ENCODE data around the gene ZNF771. TPM values are rescaled to one million over a fixed set of nuclear protein-coding genes. Genes with fewer than 3 reads are reported as not detected.

Gene ZNF771
- total and polyA plus RNA-seq, 2 donors (not counting 3 experiments of a cell fraction or from before 2014, with no cell fraction given) = 11.7 to 16.8 TPM

DNA sequence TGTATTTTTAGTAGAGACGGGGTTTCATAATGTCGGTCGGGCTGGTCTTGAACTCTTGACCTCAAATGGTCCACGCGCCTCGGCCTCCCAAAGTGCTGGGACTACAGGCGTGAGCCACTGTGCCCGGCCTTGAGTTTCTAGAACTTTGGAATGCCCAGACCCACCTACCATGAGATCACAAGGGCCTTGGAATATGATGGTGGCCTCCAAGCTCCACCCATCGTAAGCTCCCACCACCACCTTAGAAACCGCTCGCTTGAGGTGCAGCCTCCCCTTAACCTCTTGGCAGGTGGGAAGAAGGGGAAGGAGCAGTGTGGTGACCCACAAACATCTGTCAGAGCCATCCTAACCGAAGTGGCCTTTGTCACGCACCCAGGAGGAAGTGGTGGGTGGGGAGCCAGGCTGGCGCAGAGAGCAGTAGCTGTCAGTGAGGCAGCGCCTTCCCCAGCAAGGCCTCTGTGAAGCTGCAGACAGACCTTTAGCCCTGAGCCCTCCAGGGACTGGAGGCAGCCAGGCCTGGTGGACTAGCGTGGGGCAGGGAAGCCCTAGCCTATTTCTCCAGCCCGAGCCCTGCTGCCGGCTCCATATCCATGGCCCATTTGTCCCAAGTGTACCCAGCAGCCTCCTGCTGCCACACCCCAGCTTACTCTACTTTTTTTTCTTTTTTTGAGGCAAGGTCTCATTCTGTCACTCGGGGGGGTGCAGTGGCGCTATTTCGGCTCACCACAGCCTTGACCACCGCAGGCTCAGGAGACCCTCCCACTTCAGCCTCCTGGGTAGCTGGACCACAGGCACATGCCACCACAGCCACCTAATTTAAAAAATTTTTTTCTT lies 51.4 kb downstream of the ZNF771 start:
- no peak for TF ChIP-seq EZH2 (IDR thresholded peaks at IDR 0.05; ENCODE audit: borderline replicate concordance, low read depth, low read length, severe bottlenecking)
- no peak for TF ChIP-seq FOS (IDR thresholded peaks at IDR 0.05; ENCODE audit: borderline replicate concordance, insufficient read depth, low read length)
- TF ChIP-seq POLR2A (IDR thresholded peaks at IDR 0.05; ENCODE audit: low read depth, low read length) = no peak
- TF ChIP-seq JUN (IDR thresholded peaks at IDR 0.05; ENCODE audit: borderline replicate concordance, insufficient read depth, insufficient read length, low read depth) = no peak
- no peak for TF ChIP-seq POLR2AphosphoS5 (IDR thresholded peaks at IDR 0.05; ENCODE audit: insufficient read depth, low read depth, low read length)
- TF ChIP-seq GATA2 (IDR thresholded peaks at IDR 0.05; ENCODE audit: insufficient read depth, insufficient read length, low read depth, low read length) = no peak
- no peak for TF ChIP-seq MYC (IDR thresholded peaks at IDR 0.05; ENCODE audit: low read depth, low read length)
- TF ChIP-seq, protein P1, sequence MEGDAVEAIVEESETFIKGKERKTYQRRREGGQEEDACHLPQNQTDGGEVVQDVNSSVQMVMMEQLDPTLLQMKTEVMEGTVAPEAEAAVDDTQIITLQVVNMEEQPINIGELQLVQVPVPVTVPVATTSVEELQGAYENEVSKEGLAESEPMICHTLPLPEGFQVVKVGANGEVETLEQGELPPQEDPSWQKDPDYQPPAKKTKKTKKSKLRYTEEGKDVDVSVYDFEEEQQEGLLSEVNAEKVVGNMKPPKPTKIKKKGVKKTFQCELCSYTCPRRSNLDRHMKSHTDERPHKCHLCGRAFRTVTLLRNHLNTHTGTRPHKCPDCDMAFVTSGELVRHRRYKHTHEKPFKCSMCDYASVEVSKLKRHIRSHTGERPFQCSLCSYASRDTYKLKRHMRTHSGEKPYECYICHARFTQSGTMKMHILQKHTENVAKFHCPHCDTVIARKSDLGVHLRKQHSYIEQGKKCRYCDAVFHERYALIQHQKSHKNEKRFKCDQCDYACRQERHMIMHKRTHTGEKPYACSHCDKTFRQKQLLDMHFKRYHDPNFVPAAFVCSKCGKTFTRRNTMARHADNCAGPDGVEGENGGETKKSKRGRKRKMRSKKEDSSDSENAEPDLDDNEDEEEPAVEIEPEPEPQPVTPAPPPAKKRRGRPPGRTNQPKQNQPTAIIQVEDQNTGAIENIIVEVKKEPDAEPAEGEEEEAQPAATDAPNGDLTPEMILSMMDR (IDR thresholded peaks at IDR 0.05; ENCODE audit: extremely low read depth in 1 of 2, insufficient read depth in 1 of 2, low read depth in 1 of 2, low read length in 2 of 2) = no peak
- TF ChIP-seq, protein P2, sequence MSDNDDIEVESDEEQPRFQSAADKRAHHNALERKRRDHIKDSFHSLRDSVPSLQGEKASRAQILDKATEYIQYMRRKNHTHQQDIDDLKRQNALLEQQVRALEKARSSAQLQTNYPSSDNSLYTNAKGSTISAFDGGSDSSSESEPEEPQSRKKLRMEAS (IDR thresholded peaks at IDR 0.05; ENCODE audit: insufficient read depth, insufficient read length) = no peak
- intact Hi-C loops (cut with micrococcal nuclease) = loop anchor here (5.0 kb wide), 1 partner anchor 59 kb away; no protein-coding TSS in a partner anchor
- FAIRE-seq (no peak), DNase-seq (ENCODE audit: low read depth, low spot score) (no peak)
- H2AFZ ChIP-seq (ENCODE audit: low read depth, low read length) = no peak overlapping the region
- H3K9ac ChIP-seq (replicated peaks; ENCODE audit: extremely low read depth, insufficient read depth, low read length) = no peak overlapping the region
- no peaks in the 10 kb centered on the region for H3K9me1 ChIP-seq (replicated peaks; ENCODE audit: control insufficient read depth, extremely low read depth, insufficient read depth, low read length)
- peaks cover 0 to 5% of the 10 kb centered on the region in 2 experiments for H3K27me3 ChIP-seq (ENCODE audit: control insufficient read depth in 2 of 2, insufficient read depth in 2 of 2, low read length in 2 of 2)
- H3K36me3 ChIP-seq (ENCODE audit: control insufficient read depth in 2 of 2, extremely low read depth in 1 of 2, insufficient read depth in 2 of 2, low read length in 2 of 2) = no peaks in the 10 kb centered on the region
- H3K79me2 ChIP-seq (ENCODE audit: control insufficient read depth, insufficient read depth, low read length) = no peaks in the 10 kb centered on the region
- H3K4me2 ChIP-seq (ENCODE audit: insufficient read depth, low read length) = no peak overlapping the region
- H3K4me1 ChIP-seq (ENCODE audit: control insufficient read depth, extremely low read depth, insufficient read depth, low read length) = no peaks in the 10 kb centered on the region
- ChIA-PET POLR2A (interaction anchor here (0.7 kb wide), 1 partner anchor 60 kb away, joined by 3 read pairs; no protein-coding TSS in a partner anchor), CTCF (no interaction called here)
- H3K27ac ChIP-seq (ENCODE audit: insufficient read depth, low read depth, low read length) = no peak overlapping the region
- dilution Hi-C loops (cut with MboI; ENCODE audit: extremely low pct_ligation_motif_present, low sequenced_read_pairs) = no loop called here
- no peaks in the 10 kb centered on the region for H3K9me3 ChIP-seq (replicated peaks; ENCODE audit: control insufficient read depth, insufficient read depth, low read length)
- no peaks in the 10 kb centered on the region for H4K20me1 ChIP-seq (replicated peaks; ENCODE audit: control insufficient read depth, extremely low read depth, insufficient read depth, low read length)
- H3K4me3 ChIP-seq (replicated peaks in 1 of 3; ENCODE audit: insufficient read depth in 1 of 3, low read depth in 1 of 3, low read length in 3 of 3) = no peak overlapping the region
- no TSS peak for BruUV-seq (replicated peaks)

Data from endothelial cell of umbilical vein (primary cell).